ENCODE results near the gene GNAS-AS1.

Gene GNAS-AS1

GRCh38 chr20:58854638-58855471 is 4.2 kb upstream of the GNAS-AS1 start:
- no peak overlapping the region for H3K27ac Mint-ChIP-seq
- H3K4me1 Mint-ChIP-seq (ENCODE audit: low read depth), result peaks cover 24% of the 10 kb centered on the region
- H3K27me3 Mint-ChIP-seq, result peaks cover 58% of the 10 kb centered on the region
- no peaks in the 10 kb centered on the region for H3K36me3 Mint-ChIP-seq (ENCODE audit: low read depth)
- H3K4me3 Mint-ChIP-seq, result peak overlapping the region; percentile 17
- no peaks in the 10 kb centered on the region for H3K9me3 Mint-ChIP-seq

- Mint-ChIP-seq H3K9me3 (no peaks in the 10 kb centered on the region), H3K4me1 (ENCODE audit: low read depth) (peaks cover 31% of the 10 kb centered on the region), H3K27ac (no peak overlapping the region), H3K36me3 (ENCODE audit: low read depth) (peaks cover 4% of the 10 kb centered on the region), H3K4me3 (peak overlapping the region; percentile 57), H3K27me3 (peaks cover 62% of the 10 kb centered on the region)
Measured at GRCh38 chr20:58853976-58854637, 3.4 kb upstream of the GNAS-AS1 start.

GRCh38 chr20:58853466-58853865 is 2.8 kb upstream of the GNAS-AS1 start:
- Mint-ChIP-seq H3K27ac (no peak overlapping the region), H3K9me3 (no peaks in the 10 kb centered on the region), H3K36me3 (ENCODE audit: low read depth) (peaks cover 4% of the 10 kb centered on the region), H3K4me3 (no peak overlapping the region), H3K27me3 (peaks cover 63% of the 10 kb centered on the region), H3K4me1 (ENCODE audit: low read depth) (peaks cover 33% of the 10 kb centered on the region)

DNA sequence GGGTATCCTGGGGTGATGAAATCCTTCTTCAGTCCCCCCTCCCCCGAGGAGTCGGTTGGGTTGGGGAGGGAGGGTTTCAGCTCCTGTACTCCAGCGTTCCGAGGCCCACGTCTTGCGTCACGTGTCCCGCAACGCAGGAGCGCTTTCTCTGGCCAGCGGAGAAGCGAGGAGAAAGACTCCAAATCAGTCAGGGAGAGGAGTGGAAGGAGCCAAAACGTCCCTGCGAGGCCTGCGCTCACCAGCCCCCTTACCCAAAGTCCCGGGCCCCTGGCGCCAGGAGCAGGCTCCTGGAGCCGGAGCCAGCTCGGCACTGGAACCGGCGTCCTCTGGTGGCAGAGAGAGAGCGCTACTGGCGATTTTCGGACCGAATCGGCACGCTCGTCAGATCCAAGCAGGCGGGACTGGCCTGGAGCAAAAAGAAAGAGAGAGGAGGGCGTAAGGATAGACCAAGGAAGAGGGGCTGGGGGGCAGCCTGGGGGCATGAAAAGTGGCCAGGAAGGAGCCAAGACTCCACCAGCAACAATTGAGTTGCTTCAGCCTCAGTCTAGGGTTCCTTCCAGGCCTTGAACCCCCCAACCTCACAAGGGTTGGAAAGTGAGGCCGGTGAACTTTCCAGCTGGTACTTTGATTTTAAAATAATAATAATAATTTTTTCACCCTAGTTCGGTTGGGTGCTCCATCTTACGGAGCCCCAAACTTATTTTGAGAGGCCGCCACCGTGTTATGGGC is 2.0 kb upstream of the GNAS-AS1 start, which contains the start of gene GNAS:
Gene GNAS (plus strand): TSS at position 174 of the 729 bp plus-strand sequence.
- Mint-ChIP-seq H3K4me3 (peak within 1 kb of the TSS; percentile 83), H3K9me3 (no peaks in the 10 kb centered on the region), H3K27me3 (peaks cover 60% of the 10 kb centered on the region), H3K4me1 (ENCODE audit: low read depth) (peaks cover 41% of the 10 kb centered on the region), H3K36me3 (ENCODE audit: low read depth) (peaks cover 4% of the 10 kb centered on the region), H3K27ac (no peak within 1 kb of the TSS)

DNA sequence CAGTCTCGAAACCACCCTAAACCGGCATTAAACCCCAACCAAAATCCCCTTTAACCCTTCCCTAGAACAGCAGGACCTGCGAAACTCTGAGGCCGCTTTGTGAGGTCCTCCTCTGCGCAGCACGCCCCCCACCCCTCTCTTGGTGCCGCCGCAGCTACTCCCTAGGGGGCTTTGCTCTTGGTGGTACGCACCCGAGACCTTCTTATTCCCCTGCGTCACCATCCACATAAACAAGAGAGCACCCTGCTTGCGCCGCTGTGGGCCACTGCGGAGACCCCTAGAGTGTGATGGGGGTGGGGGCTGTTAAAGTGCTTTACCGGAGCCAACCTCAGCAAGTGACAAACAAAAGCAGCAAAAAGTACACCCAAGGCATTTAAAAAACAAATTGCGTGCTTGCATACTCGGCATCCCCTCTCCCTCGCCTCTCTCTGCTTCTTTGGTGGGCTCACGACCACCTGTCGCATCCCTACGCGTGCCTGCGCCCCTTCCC is 1.3 kb upstream of the GNAS-AS1 start:
- Mint-ChIP-seq H3K27ac (no peak overlapping the region), H3K4me3 (peak overlapping the region; percentile 83), H3K27me3 (peaks cover 55% of the 10 kb centered on the region), H3K36me3 (ENCODE audit: low read depth) (peaks cover 4% of the 10 kb centered on the region), H3K9me3 (no peaks in the 10 kb centered on the region), H3K4me1 (ENCODE audit: low read depth) (peaks cover 48% of the 10 kb centered on the region)

DNA sequence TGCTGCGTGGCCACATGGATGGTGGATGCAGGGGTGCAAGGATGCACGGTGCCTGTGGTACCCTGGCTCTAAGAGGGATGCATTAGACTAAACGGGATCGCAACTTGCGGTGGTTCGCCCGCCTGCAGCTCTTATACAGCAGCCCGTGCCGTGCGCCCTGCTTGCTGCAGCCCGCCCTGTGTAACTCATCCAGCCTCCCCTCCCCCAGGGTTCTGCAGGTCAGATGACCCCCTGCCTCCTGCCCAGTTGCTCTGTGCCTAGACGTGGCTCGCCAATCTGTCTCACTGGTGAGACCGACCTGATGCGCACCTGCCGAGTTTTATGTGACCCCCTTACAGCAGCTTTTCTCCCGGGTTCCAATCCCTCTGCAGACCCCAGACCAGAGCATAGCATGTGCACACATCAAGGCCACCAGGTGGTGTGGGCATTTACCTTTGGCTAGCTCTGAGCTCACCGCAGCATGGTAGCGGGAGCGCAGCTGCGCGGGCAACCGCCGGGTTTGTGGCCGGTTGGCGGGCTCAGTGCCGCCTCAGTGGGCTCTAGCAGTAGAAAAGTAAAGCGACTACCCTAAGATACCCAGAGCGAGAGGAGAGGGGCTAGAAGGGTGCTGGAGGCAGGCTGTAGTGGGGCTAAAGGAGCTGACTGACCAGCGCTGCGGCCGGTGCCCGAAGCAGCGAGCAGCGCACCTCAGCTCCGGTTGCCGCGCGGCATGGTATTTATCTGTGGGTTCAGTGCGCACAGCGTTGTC is 693 bp upstream of the GNAS-AS1 start:
- H3K27ac Mint-ChIP-seq, result no peak overlapping the region
- H3K4me1 Mint-ChIP-seq (ENCODE audit: low read depth), result peaks cover 50% of the 10 kb centered on the region
- H3K36me3 Mint-ChIP-seq (ENCODE audit: low read depth), result peaks cover 4% of the 10 kb centered on the region
- peaks cover 55% of the 10 kb centered on the region for H3K27me3 Mint-ChIP-seq
- no peaks in the 10 kb centered on the region for H3K9me3 Mint-ChIP-seq
- peak overlapping the region; percentile 83 for H3K4me3 Mint-ChIP-seq

GRCh38 chr20:58847463-58847862 is 3.2 kb downstream of the GNAS-AS1 start:
- H3K9me3 Mint-ChIP-seq, result no peaks in the 10 kb centered on the region
- H3K36me3 Mint-ChIP-seq (ENCODE audit: low read depth), result peaks cover 4% of the 10 kb centered on the region
- H3K4me3 Mint-ChIP-seq, result no peak overlapping the region
- peaks cover 78% of the 10 kb centered on the region for H3K27me3 Mint-ChIP-seq
- peak overlapping the region; percentile 24 for H3K27ac Mint-ChIP-seq
- peaks cover 43% of the 10 kb centered on the region for H3K4me1 Mint-ChIP-seq (ENCODE audit: low read depth)

DNA sequence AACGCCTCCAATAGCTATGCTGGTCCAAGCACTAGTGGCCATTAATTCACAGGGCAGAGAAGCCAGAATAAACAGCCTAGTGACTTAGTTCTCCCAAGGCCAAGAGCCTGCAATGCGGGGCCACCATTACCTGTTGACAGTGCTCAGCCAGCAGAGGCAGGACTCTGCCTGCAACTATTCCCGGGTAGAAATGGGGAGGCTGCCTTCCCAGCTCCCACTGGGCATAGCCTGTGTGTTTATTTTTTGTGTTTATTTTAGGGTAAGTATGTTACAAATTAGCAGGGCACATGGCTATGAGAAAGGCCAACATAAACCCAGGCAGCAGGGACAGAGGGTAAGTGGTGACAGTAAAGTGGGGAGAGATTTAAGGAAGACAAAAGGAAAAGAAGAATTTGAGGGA is 5.0 kb downstream of the GNAS-AS1 start:
- H3K4me1 Mint-ChIP-seq (ENCODE audit: low read depth), result peaks cover 37% of the 10 kb centered on the region
- H3K27ac Mint-ChIP-seq, result no peak overlapping the region
- no peak overlapping the region for H3K4me3 Mint-ChIP-seq
- peaks cover 8% of the 10 kb centered on the region for H3K36me3 Mint-ChIP-seq (ENCODE audit: low read depth)
- H3K27me3 Mint-ChIP-seq, result peaks cover 86% of the 10 kb centered on the region
- H3K9me3 Mint-ChIP-seq, result no peaks in the 10 kb centered on the region

GRCh38 chr20:58843128-58843556 is 7.6 kb downstream of the GNAS-AS1 start:
- Mint-ChIP-seq H3K27me3 (peaks cover 77% of the 10 kb centered on the region), H3K4me3 (no peak overlapping the region), H3K9me3 (no peaks in the 10 kb centered on the region), H3K4me1 (ENCODE audit: low read depth) (peaks cover 31% of the 10 kb centered on the region), H3K27ac (no peak overlapping the region), H3K36me3 (ENCODE audit: low read depth) (peaks cover 4% of the 10 kb centered on the region)

DNA sequence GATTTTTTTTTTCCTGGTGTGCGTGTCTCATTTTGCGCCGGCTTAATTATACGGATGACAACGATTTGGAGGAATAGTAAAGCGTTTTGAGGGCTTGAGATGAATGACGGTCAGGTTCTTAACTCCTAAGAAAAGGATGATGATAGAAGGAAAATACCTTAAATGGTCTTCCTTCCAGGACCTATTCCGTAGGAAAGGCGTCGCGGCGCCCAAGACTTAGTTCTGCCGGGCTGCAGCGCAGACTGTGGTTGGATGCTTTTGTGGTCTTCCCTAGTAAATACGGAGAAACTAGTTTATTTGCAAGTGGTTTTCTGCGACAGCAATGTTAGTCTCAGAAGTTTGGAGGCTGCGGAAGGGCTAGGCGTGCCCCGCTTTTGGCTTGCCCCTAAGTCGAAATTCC is 8.4 kb downstream of the GNAS-AS1 start:
- Mint-ChIP-seq H3K4me3 (no peak overlapping the region), H3K4me1 (ENCODE audit: low read depth) (peaks cover 22% of the 10 kb centered on the region), H3K9me3 (no peaks in the 10 kb centered on the region), H3K36me3 (ENCODE audit: low read depth) (peaks cover 4% of the 10 kb centered on the region), H3K27ac (no peak overlapping the region), H3K27me3 (peaks cover 79% of the 10 kb centered on the region)

DNA sequence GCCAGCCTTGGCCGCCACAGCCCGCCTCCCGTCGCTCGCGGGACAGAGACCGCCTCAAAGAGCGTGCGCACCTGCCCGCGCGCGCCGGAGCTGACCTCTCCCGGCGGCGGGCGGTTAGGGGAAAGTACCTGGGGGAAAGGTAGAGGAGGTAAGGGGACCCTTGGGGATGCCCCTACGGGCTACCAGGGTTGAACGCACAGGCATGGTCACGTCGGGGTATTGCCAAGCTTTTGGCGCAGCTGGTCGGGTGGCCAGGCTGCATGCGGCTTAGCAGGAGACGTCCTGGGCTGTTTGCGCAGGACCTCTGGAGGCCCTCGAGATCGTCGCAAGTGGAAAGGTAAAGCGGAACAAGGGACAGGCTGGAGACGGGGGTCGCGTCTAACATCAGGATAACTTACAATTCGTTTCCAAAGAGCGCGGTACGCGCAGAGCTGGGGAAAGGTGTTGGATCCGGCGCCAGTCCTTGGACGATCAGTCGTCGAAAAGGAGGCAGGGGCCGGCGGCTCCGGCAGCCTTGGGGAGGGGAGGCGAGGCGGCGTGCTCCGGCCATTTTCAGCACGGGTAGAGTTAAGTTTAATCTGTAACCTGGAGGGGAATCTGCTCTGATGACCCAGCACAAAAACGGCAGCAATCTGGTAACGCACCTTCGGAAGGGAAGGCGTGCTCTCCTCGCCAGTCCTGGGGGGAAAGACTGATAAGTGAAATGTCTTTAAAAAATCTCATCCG is 9.0 kb downstream of the GNAS-AS1 start:
- Mint-ChIP-seq H3K4me1 (ENCODE audit: low read depth) (peaks cover 17% of the 10 kb centered on the region), H3K9me3 (no peaks in the 10 kb centered on the region), H3K36me3 (ENCODE audit: low read depth) (peaks cover 4% of the 10 kb centered on the region), H3K4me3 (no peak overlapping the region), H3K27ac (no peak overlapping the region), H3K27me3 (peaks cover 78% of the 10 kb centered on the region)

- Mint-ChIP-seq H3K27ac (no peak overlapping the region), H3K27me3 (peaks cover 80% of the 10 kb centered on the region), H3K4me3 (no peak overlapping the region)
Measured at GRCh38 chr20:58840816-58841538, 9.7 kb downstream of the GNAS-AS1 start.

DNA sequence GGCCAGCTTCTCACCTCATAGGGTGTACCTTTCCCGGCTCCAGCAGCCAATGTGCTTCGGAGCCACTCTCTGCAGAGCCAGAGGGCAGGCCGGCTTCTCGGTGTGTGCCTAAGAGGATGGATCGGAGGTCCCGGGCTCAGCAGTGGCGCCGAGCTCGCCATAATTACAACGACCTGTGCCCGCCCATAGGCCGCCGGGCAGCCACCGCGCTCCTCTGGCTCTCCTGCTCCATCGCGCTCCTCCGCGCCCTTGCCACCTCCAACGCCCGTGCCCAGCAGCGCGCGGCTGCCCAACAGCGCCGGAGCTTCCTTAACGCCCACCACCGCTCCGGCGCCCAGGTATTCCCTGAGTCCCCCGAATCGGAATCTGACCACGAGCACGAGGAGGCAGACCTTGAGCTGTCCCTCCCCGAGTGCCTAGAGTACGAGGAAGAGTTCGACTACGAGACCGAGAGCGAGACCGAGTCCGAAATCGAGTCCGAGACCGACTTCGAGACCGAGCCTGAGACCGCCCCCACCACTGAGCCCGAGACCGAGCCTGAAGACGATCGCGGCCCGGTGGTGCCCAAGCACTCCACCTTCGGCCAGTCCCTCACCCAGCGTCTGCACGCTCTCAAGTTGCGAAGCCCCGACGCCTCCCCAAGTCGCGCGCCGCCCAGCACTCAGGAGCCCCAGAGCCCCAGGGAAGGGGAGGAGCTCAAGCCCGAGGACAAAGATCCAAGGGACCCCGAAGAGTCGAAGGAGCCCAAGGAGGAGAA is 10.5 kb downstream of the GNAS-AS1 start:
- Mint-ChIP-seq H3K4me3 (peak overlapping the region; percentile 20), H3K9me3 (no peaks in the 10 kb centered on the region), H3K4me1 (ENCODE audit: low read depth) (peaks cover 17% of the 10 kb centered on the region), H3K27me3 (peaks cover 79% of the 10 kb centered on the region), H3K27ac (no peak overlapping the region), H3K36me3 (ENCODE audit: low read depth) (peaks cover 4% of the 10 kb centered on the region)

More at GRCh38 chr20:58840816-58841538, 9.7 kb downstream of the GNAS-AS1 start:
- no peaks in the 10 kb centered on the region for H3K9me3 Mint-ChIP-seq
- H3K36me3 Mint-ChIP-seq (ENCODE audit: low read depth), result peaks cover 4% of the 10 kb centered on the region
- peaks cover 17% of the 10 kb centered on the region for H3K4me1 Mint-ChIP-seq (ENCODE audit: low read depth)

Data from stimulated activated naive CD8-positive, alpha-beta T cell treated with anti-CD3 and anti-CD28 coated beads, Interleukin-15, Interleukin-2, amounts not matched to agents 100 ng/mL and 50 ng/mL, for 24 hours (primary cell).